ENCODE measurements around the gene TIMM10B. TPM values are rescaled to one million over a fixed set of nuclear protein-coding genes. Genes with fewer than 3 reads are reported as not detected.

Gene TIMM10B
- total and polyA plus RNA-seq, 9 of the 15 experiments (the other 6 are each of a cell fraction or from before 2014, with no cell fraction given) = 43.2 to 163 (median 57.0) TPM

DNA sequence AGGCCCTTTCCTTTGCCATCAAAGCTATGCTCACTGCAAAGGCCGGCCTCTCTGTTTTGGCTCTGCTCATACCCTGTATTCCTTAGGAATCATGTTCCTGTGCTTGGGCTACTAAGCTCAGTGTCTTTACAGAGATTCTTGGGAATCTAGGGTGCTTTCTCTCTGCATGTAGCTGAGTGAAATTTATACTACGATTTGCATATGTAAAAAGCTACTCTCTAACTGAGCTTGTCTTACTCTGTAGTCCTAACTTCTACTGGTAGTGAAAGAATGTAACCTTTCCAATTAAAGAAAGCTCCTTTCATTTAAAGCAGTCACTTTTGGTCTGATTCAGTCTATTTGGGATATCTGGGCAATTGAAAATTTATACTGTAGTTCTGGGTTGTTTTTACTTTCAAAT, 48.0 kb downstream of the TIMM10B start:
- Histone ChIP-seq H3K27me3 (ENCODE audit: control insufficient read depth in 2 of 2, insufficient read depth in 2 of 2, low read length in 2 of 2) (no peaks in the 10 kb centered on the region), H3K27ac (ENCODE audit: extremely low read depth, low read depth, low read length) (no peak overlapping the region), H3K36me3 (ENCODE audit: control insufficient read depth, insufficient read depth, low read length) (no peaks in the 10 kb centered on the region; the same call in 2 of the 3 replicates), H3K4me1 (replicated peaks in 1 of 2; ENCODE audit: control insufficient read depth in 2 of 2, insufficient read depth in 2 of 2, low read length in 2 of 2) (no peaks in the 10 kb centered on the region; a peak in 1 of 5 replicates), H3K4me2 (ENCODE audit: insufficient read depth, low read length) (no peak overlapping the region), H3K9me3 (replicated peaks; ENCODE audit: control insufficient read depth, insufficient read depth, low read depth, low read length) (no peaks in the 10 kb centered on the region), H3K79me2 (ENCODE audit: control insufficient read depth, insufficient read depth, low read length) (no peaks in the 10 kb centered on the region), H4K20me1 (replicated peaks; ENCODE audit: control insufficient read depth, insufficient read depth, low read length) (no peaks in the 10 kb centered on the region), H3K9me1 (ENCODE audit: control insufficient read depth, insufficient read depth, low read length) (no peaks in the 10 kb centered on the region), H3K9ac (ENCODE audit: insufficient read depth in 1 of 2, low read depth in 2 of 2, low read length in 2 of 2) (no peak overlapping the region), H3K4me3 (no peak overlapping the region), H2AFZ (ENCODE audit: low read depth, low read length) (no peak overlapping the region)
- WGBS (ENCODE audit: insufficient coverage, low coverage, missing lambda C conversion rate) = 47% methylated on average over 2 of the region's 2 CpGs
- FAIRE-seq = no peak
- intact Hi-C loops (cut with micrococcal nuclease) = no loop called here
- in situ Hi-C loops (cut with MboI) = no loop called here
- no peak for ATAC-seq
- TF ChIP-seq CCAR2 (IDR thresholded peaks at IDR 0.05; ENCODE audit: low read depth, low read length) = no peak
- TF ChIP-seq WHSC1 (IDR thresholded peaks at IDR 0.05; ENCODE audit: low read length) = no peak
- no peak for TF ChIP-seq CXXC5 (CRISPR knock-in tag; IDR thresholded peaks at IDR 0.05)
- TF ChIP-seq ELF4 (CRISPR knock-in tag; IDR thresholded peaks at IDR 0.05) = no peak
- TF ChIP-seq GABPA (tag; conservative IDR thresholded peaks at IDR 0.05; ENCODE audit: low read depth) = no peak
- TF ChIP-seq, protein P1, sequence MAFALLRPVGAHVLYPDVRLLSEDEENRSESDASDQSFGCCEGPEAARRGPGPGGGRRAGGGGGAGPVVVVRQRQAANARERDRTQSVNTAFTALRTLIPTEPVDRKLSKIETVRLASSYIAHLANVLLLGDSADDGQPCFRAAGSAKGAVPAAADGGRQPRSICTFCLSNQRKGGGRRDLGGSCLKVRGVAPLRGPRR (CRISPR knock-in tag; IDR thresholded peaks at IDR 0.05) = no peak
- no peak for TF ChIP-seq BHLHE40 (IDR thresholded peaks at IDR 0.05; ENCODE audit: low read length)
- TF ChIP-seq ARNT (IDR thresholded peaks at IDR 0.05) = no peak
- CTCF ChIA-PET (ENCODE audit: low intra/inter-chr PET ratio) = no interaction called here
- BruUV-seq (replicated peaks) = no TSS peak
- DNase-seq (ENCODE audit: extremely low read depth in 1 of 4, low spot score in 3 of 4) = no peak
- POLR2A ChIA-PET = interaction anchor here (0.7 to 1.9 kb wide), 5 partner anchors 9 to 147 kb away, joined by 3 to 8 read pairs (median 3); no protein-coding TSS in a partner anchor
